Measurements from ENCODE around the gene ATP6V1C2.

Gene ATP6V1C2

GRCh38 chr2:10720947-10721395, 459 bp upstream of the ATP6V1C2 start:
- peaks cover 20% of the 10 kb centered on the region for H3K4me1 ChIP-seq (ENCODE audit: insufficient read depth, poor library complexity, severe bottlenecking)
- ATAC-seq (ENCODE audit: low read depth) (peak; percentile 6; the same call in 1 of the 3 replicates), DNase-seq (ENCODE audit: low spot score) (no peak)
- no peak overlapping the region for H3K27ac ChIP-seq (ENCODE audit: poor library complexity, severe bottlenecking)
- peak overlapping the region; percentile 27 for H3K4me3 ChIP-seq (ENCODE audit: severe bottlenecking)
- H3K9me3 ChIP-seq (ENCODE audit: severe bottlenecking) = no peaks in the 10 kb centered on the region
- peaks cover 43% of the 10 kb centered on the region for H3K27me3 ChIP-seq (ENCODE audit: insufficient read depth, poor library complexity, severe bottlenecking)
- TF ChIP-seq, protein P1, sequence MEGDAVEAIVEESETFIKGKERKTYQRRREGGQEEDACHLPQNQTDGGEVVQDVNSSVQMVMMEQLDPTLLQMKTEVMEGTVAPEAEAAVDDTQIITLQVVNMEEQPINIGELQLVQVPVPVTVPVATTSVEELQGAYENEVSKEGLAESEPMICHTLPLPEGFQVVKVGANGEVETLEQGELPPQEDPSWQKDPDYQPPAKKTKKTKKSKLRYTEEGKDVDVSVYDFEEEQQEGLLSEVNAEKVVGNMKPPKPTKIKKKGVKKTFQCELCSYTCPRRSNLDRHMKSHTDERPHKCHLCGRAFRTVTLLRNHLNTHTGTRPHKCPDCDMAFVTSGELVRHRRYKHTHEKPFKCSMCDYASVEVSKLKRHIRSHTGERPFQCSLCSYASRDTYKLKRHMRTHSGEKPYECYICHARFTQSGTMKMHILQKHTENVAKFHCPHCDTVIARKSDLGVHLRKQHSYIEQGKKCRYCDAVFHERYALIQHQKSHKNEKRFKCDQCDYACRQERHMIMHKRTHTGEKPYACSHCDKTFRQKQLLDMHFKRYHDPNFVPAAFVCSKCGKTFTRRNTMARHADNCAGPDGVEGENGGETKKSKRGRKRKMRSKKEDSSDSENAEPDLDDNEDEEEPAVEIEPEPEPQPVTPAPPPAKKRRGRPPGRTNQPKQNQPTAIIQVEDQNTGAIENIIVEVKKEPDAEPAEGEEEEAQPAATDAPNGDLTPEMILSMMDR (IDR thresholded peaks at IDR 0.05; ENCODE audit: poor library complexity, severe bottlenecking) = no peak
- no peaks in the 10 kb centered on the region for H3K36me3 ChIP-seq (ENCODE audit: low read depth)

GRCh38 chr2:10722252-10722825, 909 bp downstream of the ATP6V1C2 start:
- H3K4me1 ChIP-seq (ENCODE audit: insufficient read depth, poor library complexity, severe bottlenecking) = peaks cover 13% of the 10 kb centered on the region
- ATAC-seq (ENCODE audit: low read depth) (no peak), DNase-seq (ENCODE audit: low spot score) (no peak)
- peaks cover 43% of the 10 kb centered on the region for H3K27me3 ChIP-seq (ENCODE audit: insufficient read depth, poor library complexity, severe bottlenecking)
- no peaks in the 10 kb centered on the region for H3K36me3 ChIP-seq (ENCODE audit: low read depth)
- no peak overlapping the region for H3K4me3 ChIP-seq (ENCODE audit: severe bottlenecking)
- H3K9me3 ChIP-seq (ENCODE audit: severe bottlenecking) = no peaks in the 10 kb centered on the region
- H3K27ac ChIP-seq (ENCODE audit: poor library complexity, severe bottlenecking) = no peak overlapping the region
- TF ChIP-seq, protein P1 (IDR thresholded peaks at IDR 0.05; ENCODE audit: poor library complexity, severe bottlenecking) = no peak

GRCh38 chr2:10732924-10733565, 11.6 kb downstream of the ATP6V1C2 start:
- Histone ChIP-seq H3K4me3 (ENCODE audit: severe bottlenecking) (no peak overlapping the region), H3K27ac (ENCODE audit: poor library complexity, severe bottlenecking) (no peak overlapping the region), H3K27me3 (ENCODE audit: insufficient read depth, poor library complexity, severe bottlenecking) (no peaks in the 10 kb centered on the region), H3K9me3 (ENCODE audit: severe bottlenecking) (no peaks in the 10 kb centered on the region), H3K36me3 (ENCODE audit: low read depth) (no peaks in the 10 kb centered on the region), H3K4me1 (ENCODE audit: insufficient read depth, poor library complexity, severe bottlenecking) (no peaks in the 10 kb centered on the region)
- no peak for ATAC-seq (ENCODE audit: low read depth)
- DNase-seq (ENCODE audit: low spot score) = no peak
- TF ChIP-seq, protein P1 (IDR thresholded peaks at IDR 0.05; ENCODE audit: poor library complexity, severe bottlenecking) = no peak

DNA sequence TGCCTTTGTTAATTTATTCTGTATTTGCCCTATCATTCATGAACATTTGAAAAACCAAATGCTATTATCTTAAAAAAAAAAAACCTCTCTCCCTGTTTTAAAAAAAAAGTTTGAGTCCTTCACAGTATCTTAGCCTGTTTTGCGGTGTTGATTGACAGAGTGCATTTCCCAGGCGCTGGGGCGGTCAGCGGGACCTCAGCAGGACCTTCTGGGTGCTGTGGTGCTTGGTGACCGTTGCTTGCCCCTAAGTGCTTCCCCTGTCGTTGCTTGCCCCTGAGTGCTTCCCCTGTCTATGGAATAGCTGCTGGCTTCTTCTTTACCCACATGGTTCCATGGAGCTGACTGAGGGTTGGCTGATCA, 12.1 kb downstream of the ATP6V1C2 start:
- ATAC-seq (ENCODE audit: low read depth) (no peak), DNase-seq (ENCODE audit: low spot score) (no peak)
- Histone ChIP-seq H3K4me1 (ENCODE audit: insufficient read depth, poor library complexity, severe bottlenecking) (no peaks in the 10 kb centered on the region), H3K27me3 (ENCODE audit: insufficient read depth, poor library complexity, severe bottlenecking) (no peaks in the 10 kb centered on the region), H3K27ac (ENCODE audit: poor library complexity, severe bottlenecking) (no peak overlapping the region), H3K4me3 (ENCODE audit: severe bottlenecking) (no peak overlapping the region), H3K9me3 (ENCODE audit: severe bottlenecking) (no peaks in the 10 kb centered on the region), H3K36me3 (ENCODE audit: low read depth) (no peaks in the 10 kb centered on the region)
- TF ChIP-seq, protein P1 (IDR thresholded peaks at IDR 0.05; ENCODE audit: poor library complexity, severe bottlenecking) = no peak

DNA sequence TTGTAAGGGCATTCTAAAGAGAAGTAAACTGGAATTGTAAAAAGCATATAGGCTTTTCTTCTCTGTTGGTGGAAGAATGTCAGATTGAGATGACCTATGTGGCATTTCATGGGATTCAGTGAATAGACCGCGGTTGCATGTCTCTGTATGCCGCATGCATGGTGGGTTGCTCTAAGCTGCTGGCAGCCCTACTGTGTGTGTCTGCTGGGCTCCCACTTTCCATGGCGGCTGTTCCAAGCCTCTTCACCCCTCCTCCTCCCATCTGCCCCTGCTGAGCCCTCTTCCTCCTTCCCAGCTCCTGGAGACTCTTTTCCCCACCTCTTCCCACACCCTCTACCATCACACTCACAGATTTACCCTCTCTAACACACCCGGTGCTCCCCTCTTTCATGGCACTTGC, 12.6 kb downstream of the ATP6V1C2 start:
- DNase-seq (ENCODE audit: low spot score) (no peak), ATAC-seq (ENCODE audit: low read depth) (no peak)
- Histone ChIP-seq H3K9me3 (ENCODE audit: severe bottlenecking) (no peaks in the 10 kb centered on the region), H3K4me1 (ENCODE audit: insufficient read depth, poor library complexity, severe bottlenecking) (no peaks in the 10 kb centered on the region), H3K4me3 (ENCODE audit: severe bottlenecking) (no peak overlapping the region), H3K27me3 (ENCODE audit: insufficient read depth, poor library complexity, severe bottlenecking) (no peaks in the 10 kb centered on the region), H3K36me3 (ENCODE audit: low read depth) (no peaks in the 10 kb centered on the region), H3K27ac (ENCODE audit: poor library complexity, severe bottlenecking) (no peak overlapping the region)
- TF ChIP-seq, protein P1 (IDR thresholded peaks at IDR 0.05; ENCODE audit: poor library complexity, severe bottlenecking) = no peak
